Superior temporal gyrus (tissue), 1 donor: ENCODE data around the gene CNP.
A peak's percentile ranks its signal among the peaks of the same experiment; 100 is the strongest.

Source experiments
- DNase-seq: peaks from one replicate; pipeline ENCODE4 v3.0.0-alpha.2; 2016; ENCODE audit errors: extremely low spot score

CNP gene

GRCh38 chr17:41972571-41973407 is 6.2 kb downstream of the CNP start:
- peak; percentile 13 for DNase-seq

GRCh38 chr17:41973408-41973811 is 6.8 kb downstream of the CNP start:
- DNase-seq: peak; percentile 10

- DNase-seq: peak; percentile 7
Measured at GRCh38 chr17:41974031-41974430, 7.4 kb downstream of the CNP start.

- no peak for DNase-seq
Measured at GRCh38 chr17:41974658-41975057, 8.1 kb downstream of the CNP start.

GRCh38 chr17:41975099-41976083 is 8.8 kb downstream of the CNP start:
- peak; percentile 87 for DNase-seq

GRCh38 chr17:41976142-41976768 is 9.7 kb downstream of the CNP start:
- DNase-seq: peak; percentile 37

- no peak for DNase-seq
Measured at GRCh38 chr17:41977991-41978390, 11.4 kb downstream of the CNP start.

- no peak for DNase-seq
Measured at GRCh38 chr17:41982026-41982760, 15.6 kb downstream of the CNP start.

GRCh38 chr17:41984454-41984853 is 17.9 kb downstream of the CNP start:
- DNase-seq: no peak

GRCh38 chr17:41985919-41986318 is 19.3 kb downstream of the CNP start:
- no peak for DNase-seq

GRCh38 chr17:41986634-41987033 is 20.0 kb downstream of the CNP start:
- peak; percentile 61 for DNase-seq

- DNase-seq: no peak
Measured at GRCh38 chr17:41987642-41988041, 21.0 kb downstream of the CNP start.

GRCh38 chr17:41988418-41988817 is 21.8 kb downstream of the CNP start:
- DNase-seq: no peak

- no peak for DNase-seq
Measured at GRCh38 chr17:41989702-41990419, 23.3 kb downstream of the CNP start.

- DNase-seq: peak; percentile 90
Measured at GRCh38 chr17:41992576-41992975, 26.0 kb downstream of the CNP start.

- DNase-seq: no peak
Measured at GRCh38 chr17:41996855-41997164, 30.2 kb downstream of the CNP start.

GRCh38 chr17:41998497-41998896 is 31.9 kb downstream of the CNP start:
- DNase-seq: no peak

GRCh38 chr17:42000413-42001133 is 34.0 kb downstream of the CNP start:
- no peak for DNase-seq

GRCh38 chr17:42001729-42002128 is 35.1 kb downstream of the CNP start:
- no peak for DNase-seq

- no peak for DNase-seq
Measured at GRCh38 chr17:42002175-42002791, 35.7 kb downstream of the CNP start.
